Measurements from ENCODE around the gene DICER1. TPM values are rescaled to one million over a fixed set of nuclear protein-coding genes. Genes with fewer than 3 reads are reported as not detected.
"Not testable (repeated sequence)": the region's sequence is repeated elsewhere in the genome, so short reads cannot be mapped to it uniquely, and the experiment has no call there.

The DICER1 gene
- 10 to 100 TPM; 52.4 to 52.5 TPM for total RNA-seq
- long read RNA-seq, donor 1, partial matches to known transcripts: 7 of 13 reads
- long read RNA-seq, donor 1, other reads (novel, unspliced or antisense): 6 of 13 reads
- long read RNA-seq, donor 2, partial matches to known transcripts: 3 of 7 reads
- long read RNA-seq, donor 2, other reads (novel, unspliced or antisense): 4 of 7 reads

- intact Hi-C loops (cut with DNase I): loop anchor here in 1 of 2 donors (5.0 to 10.0 kb wide), 2 partner anchors 457 to 985 kb away; partner anchors contain the start of gene PPP4R4
- DNase-seq (ENCODE audit: low spot score): peak; percentile 99
These were observed at the start of gene DICER1 for GRCh38 chr14:95157327-95158189. DICER1 (minus strand) TSS chr14:95157529; CDS start chr14:95133458, 24,071 bp downstream.

DNA sequence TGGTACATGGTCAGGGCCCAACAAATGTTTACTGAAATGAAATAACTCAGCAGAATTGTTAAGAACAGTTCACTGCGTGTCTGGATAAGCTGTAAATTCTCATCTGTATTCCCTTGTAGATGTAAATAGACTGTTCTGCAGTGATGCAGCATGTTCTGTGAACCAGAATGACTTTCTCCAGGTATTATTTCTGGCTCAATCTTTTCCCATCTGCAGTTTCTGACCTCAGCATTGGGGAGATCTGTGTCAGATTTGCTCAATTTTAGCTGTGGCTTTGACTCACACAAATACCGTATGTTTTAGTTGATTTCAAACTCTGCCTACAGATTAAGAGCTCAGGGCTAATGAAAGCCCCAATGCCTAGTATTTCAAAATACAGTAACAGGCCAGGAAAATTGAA lies 49.2 kb upstream of the DICER1 start:
- intact Hi-C loops (cut with DNase I): no loop called here
- no peak for DNase-seq (ENCODE audit: low spot score)

GRCh38 chr14:95204705-95205104 lies 47.4 kb upstream of the DICER1 start:
- no peak for DNase-seq (ENCODE audit: low spot score)
- intact Hi-C loops (cut with DNase I): no loop called here

DNA sequence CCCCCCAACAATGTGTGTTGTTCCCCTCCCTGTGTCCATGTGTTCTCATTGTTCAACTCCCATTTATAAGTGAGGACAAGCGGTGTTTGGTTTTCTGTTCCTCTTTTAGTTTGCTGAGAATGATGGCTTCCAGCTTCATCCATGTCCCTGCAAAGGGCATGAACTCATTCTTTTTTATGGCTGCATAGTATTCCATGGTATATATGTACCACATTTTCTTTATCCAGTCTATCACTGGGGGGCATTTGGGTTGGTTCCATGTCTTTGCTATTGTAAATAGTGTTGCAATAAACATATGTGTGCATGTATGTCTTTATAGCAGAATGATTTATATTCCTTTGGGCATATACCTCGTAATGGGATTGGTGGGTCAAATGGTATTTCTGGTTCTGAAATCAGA lies 44.4 kb upstream of the DICER1 start:
- intact Hi-C loops (cut with DNase I): not testable (repeated sequence)

GRCh38 chr14:95200404-95200803 lies 43.1 kb upstream of the DICER1 start:
- intact Hi-C loops (cut with DNase I): no loop called here

More for the DNA sequence above, 44.4 kb upstream of the DICER1 start:
- DNase-seq (ENCODE audit: low spot score): not testable (repeated sequence)

GRCh38 chr14:95199298-95199983 lies 42.1 kb upstream of the DICER1 start:
- no peak for DNase-seq (ENCODE audit: low spot score)
- intact Hi-C loops (cut with DNase I): no loop called here

More at GRCh38 chr14:95200404-95200803, 43.1 kb upstream of the DICER1 start:
- no peak for DNase-seq (ENCODE audit: low spot score)

DNA sequence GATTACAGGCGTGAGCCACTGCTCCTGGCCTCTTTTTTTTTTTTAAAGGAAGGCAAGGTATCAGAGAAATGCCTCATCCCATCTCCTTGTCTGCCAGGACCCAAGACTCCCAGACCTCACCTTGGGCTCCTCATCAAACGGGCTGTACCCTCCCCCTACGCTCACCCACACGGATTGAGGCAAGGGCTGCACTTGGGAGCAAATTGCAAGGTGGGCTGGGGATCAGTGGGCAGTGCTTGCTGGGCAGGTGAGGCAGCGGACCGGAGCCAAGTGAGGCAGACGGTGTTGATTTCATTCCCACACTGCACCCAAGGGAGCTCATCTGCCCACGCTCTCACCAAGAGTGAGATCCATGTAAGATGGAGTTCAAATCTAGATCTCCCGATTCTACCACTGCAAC lies 41.0 kb upstream of the DICER1 start:
- no peak for DNase-seq (ENCODE audit: low spot score)
- intact Hi-C loops (cut with DNase I): no loop called here

- intact Hi-C loops (cut with DNase I): no loop called here
- no peak for DNase-seq (ENCODE audit: low spot score)
These were observed 40.2 kb upstream of the DICER1 start for GRCh38 chr14:95197551-95197950.

DNA sequence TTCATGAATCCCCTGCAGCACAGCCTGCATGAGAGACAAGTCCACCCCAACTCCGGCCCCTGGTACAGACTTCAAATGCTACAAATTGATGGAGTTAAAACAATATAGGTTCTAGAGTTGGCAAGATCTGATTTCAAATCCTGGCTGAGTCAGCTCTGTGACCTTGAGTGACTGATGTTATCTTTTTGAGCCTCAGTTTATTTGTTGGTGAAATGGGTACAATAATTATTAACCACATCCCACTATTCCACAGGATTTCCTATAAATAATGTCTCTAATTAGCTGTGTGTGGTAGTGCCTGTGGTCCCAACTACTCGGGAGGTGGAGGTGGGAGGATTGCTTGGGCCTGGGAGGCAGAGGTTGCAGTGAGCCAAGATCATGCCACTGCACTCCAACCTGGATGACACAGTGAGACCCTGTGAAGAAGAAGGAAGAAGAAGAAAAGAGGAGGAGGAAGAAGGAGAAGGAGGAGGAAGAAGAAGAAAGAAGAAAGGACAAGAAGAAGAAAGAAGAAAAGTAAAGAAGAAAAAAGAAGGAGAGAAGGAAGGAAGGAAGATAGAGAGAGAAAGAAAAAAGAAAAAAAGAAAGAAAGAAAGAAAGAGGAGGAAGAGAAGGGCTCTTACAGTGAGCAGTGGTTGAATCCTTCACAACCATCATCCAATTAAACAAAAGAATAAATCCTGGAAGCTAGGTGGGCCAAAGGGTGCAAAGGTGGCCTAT lies 39.7 kb upstream of the DICER1 start:
- DNase-seq (ENCODE audit: low spot score): no peak
- intact Hi-C loops (cut with DNase I): no loop called here

DNA sequence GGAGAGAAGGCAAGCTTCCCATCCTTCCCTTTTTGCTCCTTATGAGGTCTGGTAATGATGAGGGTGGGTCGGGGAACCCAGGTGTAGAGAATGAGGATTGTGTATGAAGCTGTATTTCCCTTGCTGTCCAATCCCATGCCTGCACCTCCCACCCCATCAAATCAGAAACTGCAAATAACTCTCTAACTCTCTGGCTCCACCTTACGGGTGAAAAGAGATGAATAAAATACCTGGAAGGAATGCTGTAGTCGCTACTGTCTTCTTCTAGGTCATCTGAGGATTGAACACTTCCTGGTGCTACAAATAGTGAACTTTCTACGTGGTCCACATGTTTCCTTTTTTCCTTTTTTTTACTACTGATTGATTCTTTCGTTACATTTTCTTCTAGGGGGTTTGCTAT lies 38.9 kb upstream of the DICER1 start:
- intact Hi-C loops (cut with DNase I): no loop called here
- no peak for DNase-seq (ENCODE audit: low spot score)

DNA sequence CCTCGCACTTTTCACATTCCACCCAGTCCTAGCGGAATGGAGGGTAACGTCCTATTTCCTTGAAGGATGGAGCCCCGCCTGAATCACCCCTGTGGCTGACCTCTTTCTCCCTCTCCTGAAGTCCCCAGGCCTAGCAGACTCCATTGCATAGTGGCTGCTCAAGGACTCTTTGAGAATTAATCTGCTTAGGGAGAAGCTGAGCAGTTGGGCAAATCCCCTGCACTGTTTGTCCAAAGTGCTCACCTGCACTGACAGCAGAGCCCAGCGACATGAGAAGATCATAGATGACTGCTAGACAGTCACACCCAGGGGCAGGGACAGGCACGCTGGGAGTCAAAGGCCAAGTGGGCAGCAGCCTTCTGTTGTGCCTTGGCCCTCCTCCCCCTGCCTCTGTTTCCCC lies 37.7 kb upstream of the DICER1 start:
- no peak for DNase-seq (ENCODE audit: low spot score)
- intact Hi-C loops (cut with DNase I): no loop called here

DNA sequence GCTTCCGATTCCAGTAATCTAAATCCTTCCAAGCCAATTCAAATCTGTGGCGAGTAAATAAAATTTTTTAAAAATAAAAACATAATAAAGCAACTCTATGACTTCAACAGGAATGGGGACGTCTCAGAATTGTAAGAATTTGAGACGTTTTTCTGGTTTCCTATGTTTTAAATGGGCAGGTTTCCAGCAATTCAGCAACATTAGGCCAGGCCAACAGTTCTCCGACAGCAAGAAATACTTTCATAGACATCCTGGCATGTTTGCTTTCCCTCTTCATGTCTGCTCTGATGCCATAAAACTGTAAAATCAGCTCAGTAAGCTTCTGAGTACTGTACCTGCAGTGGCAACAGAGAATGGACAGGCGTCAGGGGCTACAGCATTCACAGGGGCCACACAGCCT lies 35.8 kb upstream of the DICER1 start:
- intact Hi-C loops (cut with DNase I): no loop called here

DNA sequence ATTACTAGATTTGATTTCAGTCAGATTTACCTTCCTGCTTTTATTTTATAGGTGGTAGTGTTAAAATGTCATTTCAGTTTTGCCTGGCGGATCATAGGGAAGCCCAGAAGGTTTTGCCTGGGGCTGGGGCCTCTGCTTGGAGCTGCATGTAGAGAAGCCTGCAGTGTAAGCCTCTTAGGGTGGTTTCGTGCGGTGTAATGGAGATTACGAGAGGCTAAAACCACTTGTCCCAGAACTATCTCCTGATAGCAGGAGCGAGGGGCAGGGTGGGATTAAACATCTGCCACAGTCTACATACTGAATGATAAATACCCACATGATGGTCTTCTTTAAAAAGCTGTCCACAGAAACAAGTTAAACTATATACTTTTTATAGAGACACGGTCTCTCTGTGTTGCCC lies 35.0 kb upstream of the DICER1 start:
- intact Hi-C loops (cut with DNase I): no loop called here
- no peak for DNase-seq (ENCODE audit: low spot score)

More for the DNA sequence above, 35.8 kb upstream of the DICER1 start:
- DNase-seq (ENCODE audit: low spot score): no peak

DNA sequence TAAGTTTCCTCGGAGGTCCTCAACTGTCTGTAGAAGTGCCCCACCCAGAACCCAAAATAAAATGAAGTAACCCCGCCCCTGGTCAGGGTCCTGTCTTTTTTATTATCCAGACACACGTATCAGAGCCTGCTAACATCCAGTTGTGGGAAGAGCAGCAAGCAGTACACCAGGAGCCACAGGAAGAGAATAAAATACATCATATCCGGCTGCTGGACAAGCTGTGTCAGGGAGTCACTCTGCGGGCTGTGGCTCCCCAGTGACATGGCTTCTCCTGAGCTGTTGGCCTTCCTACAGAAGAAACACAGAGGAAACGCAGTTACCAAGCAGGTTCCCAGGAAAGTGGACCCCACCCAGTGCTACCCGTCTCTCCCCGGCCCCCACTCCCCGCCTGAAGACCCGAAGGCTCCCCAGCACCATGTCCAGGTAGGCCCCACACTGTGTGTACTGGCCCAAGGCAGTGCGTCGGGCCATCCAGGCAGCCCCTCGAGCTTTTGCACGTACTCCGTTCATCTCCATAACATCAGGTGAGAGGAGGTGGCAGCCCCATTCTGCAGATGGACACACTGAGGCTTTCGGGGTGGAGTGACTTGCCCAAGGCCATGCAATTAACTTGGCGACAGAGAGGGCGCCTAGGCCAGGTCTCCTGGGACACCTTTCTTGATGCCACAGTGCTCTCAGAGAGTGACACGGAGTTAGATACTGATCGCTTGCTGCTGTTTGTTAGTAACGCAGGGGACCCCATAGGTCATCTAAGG lies 34.3 kb upstream of the DICER1 start:
- intact Hi-C loops (cut with DNase I): no loop called here
- DNase-seq (ENCODE audit: low spot score): no peak

- DNase-seq (ENCODE audit: low spot score): no peak
- intact Hi-C loops (cut with DNase I): no loop called here
These were observed 33.5 kb upstream of the DICER1 start for GRCh38 chr14:95190857-95191256.

- intact Hi-C loops (cut with DNase I): no loop called here
- DNase-seq (ENCODE audit: low spot score): no peak
These were observed 33.1 kb upstream of the DICER1 start for GRCh38 chr14:95190346-95190840.

DNA sequence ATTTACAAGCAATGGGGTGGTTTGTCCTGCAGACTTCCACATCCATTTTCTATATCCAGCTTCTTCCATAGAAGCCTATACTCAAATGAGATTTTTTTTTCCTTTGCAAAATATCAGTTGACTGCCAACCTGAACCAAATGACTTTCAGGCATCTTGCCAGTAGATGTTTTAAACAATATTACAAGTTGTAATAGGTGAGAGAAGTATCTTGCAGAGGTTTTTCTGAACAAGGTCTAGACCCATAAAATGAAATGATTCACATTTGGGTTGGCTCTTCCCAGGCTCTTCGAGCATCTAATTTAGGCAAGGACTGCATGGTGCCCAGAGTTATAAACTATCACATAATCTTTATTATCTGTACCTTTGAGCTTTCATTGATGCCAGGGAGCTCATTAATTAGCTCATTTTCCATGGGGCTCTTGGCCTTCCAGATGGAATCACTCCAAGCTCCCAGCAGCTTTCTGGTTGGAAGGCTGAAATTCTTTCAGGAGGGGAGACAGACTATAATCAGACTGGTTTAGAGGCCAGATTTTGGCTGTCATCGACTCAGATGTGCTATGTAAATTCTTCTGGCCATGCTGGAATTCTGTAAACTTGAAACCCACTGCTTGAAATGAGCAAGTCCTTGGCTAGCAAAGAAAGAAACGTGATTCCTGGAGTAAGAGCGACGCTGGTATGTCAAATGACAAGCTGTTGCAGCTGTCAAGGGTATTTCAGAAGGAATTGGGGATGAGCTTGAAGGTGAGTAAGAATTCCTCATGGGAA lies 32.2 kb upstream of the DICER1 start:
- intact Hi-C loops (cut with DNase I): no loop called here
- DNase-seq (ENCODE audit: low spot score): no peak

DNA sequence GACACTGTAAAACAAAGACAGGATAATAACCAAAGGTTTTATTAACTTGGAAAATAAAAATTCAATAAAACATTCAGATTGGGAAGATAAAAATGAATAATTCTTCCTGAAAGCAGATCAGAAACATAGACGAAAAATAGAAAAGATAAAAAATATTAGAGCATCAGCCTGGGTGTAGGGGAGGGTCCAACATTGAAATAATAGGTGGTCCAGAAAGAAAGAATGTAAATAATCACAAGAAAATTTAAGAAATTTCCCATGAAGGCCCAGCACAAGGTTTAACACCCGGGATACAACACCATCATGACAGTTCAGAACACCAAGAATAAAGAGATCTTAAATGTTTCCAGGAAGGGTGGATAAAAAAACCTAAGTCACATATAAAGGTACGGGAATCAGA lies 31.1 kb upstream of the DICER1 start:
- intact Hi-C loops (cut with DNase I): no loop called here
- DNase-seq (ENCODE audit: low spot score): no peak
